Measurements from ENCODE around the gene SASH1.
"Not testable (repeated sequence)": the region's sequence is repeated elsewhere in the genome, so short reads cannot be mapped to it uniquely, and the experiment has no call there.

The SASH1 gene

GRCh38 chr6:148348778-148349177 is 6.1 kb downstream of the SASH1 start:
- H3K4me1 ChIP-seq (ENCODE audit: insufficient read depth, low read length) = no peaks in the 10 kb centered on the region
- ATAC-seq (ENCODE audit: insufficient read depth, low read depth) (no peak), DNase-seq (no peak)
- H3K27ac ChIP-seq (ENCODE audit: low read length) = no peak overlapping the region
- no peaks in the 10 kb centered on the region for H3K79me2 ChIP-seq (ENCODE audit: insufficient read depth, low read length)
- no peaks in the 10 kb centered on the region for H3K9me3 ChIP-seq (ENCODE audit: insufficient read depth, low read length, severe bottlenecking)
- no peaks in the 10 kb centered on the region for H3K36me3 ChIP-seq (ENCODE audit: insufficient read depth, low read length)
- no peak overlapping the region for H3K9ac ChIP-seq (ENCODE audit: low read depth, low read length)
- TF ChIP-seq CTCF (IDR thresholded peaks at IDR 0.05; ENCODE audit: borderline replicate concordance, extremely low read depth, low read length, poor library complexity, severe bottlenecking) (no peak), EZH2 (IDR thresholded peaks at IDR 0.05; ENCODE audit: borderline replicate concordance, low read depth, low read length, severe bottlenecking) (no peak)
- no peak overlapping the region for H2AFZ ChIP-seq (ENCODE audit: low read depth, low read length)
- H3K27me3 ChIP-seq (ENCODE audit: insufficient read depth, low read length, poor library complexity) = no peaks in the 10 kb centered on the region
- H4K20me1 ChIP-seq (ENCODE audit: insufficient read depth, low read length) = no peaks in the 10 kb centered on the region
- H3K4me2 ChIP-seq (ENCODE audit: insufficient read depth, low read length) = no peak overlapping the region
- H3K4me3 ChIP-seq (ENCODE audit: low read depth in 1 of 2, low read length in 2 of 2) = no peak overlapping the region

GRCh38 chr6:148349466-148349865 is 6.8 kb downstream of the SASH1 start:
- H3K4me1 ChIP-seq (ENCODE audit: insufficient read depth, low read length) = no peaks in the 10 kb centered on the region
- H3K4me2 ChIP-seq (ENCODE audit: insufficient read depth, low read length) = no peak overlapping the region
- H3K27ac ChIP-seq (ENCODE audit: low read length) = no peak overlapping the region
- no peaks in the 10 kb centered on the region for H3K9me3 ChIP-seq (ENCODE audit: insufficient read depth, low read length, severe bottlenecking)
- DNase-seq (no peak), ATAC-seq (ENCODE audit: insufficient read depth, low read depth) (no peak)
- H4K20me1 ChIP-seq (ENCODE audit: insufficient read depth, low read length) = no peaks in the 10 kb centered on the region
- no peaks in the 10 kb centered on the region for H3K27me3 ChIP-seq (ENCODE audit: insufficient read depth, low read length, poor library complexity)
- H3K4me3 ChIP-seq (ENCODE audit: low read depth in 1 of 2, low read length in 2 of 2) = no peak overlapping the region
- H3K36me3 ChIP-seq (ENCODE audit: insufficient read depth, low read length) = no peaks in the 10 kb centered on the region
- H2AFZ ChIP-seq (ENCODE audit: low read depth, low read length) = no peak overlapping the region
- no peaks in the 10 kb centered on the region for H3K79me2 ChIP-seq (ENCODE audit: insufficient read depth, low read length)
- H3K9ac ChIP-seq (ENCODE audit: low read depth, low read length) = no peak overlapping the region
- no peak for TF ChIP-seq CTCF (IDR thresholded peaks at IDR 0.05; ENCODE audit: borderline replicate concordance, extremely low read depth, low read length, poor library complexity, severe bottlenecking)
- TF ChIP-seq EZH2 (IDR thresholded peaks at IDR 0.05; ENCODE audit: borderline replicate concordance, low read depth, low read length, severe bottlenecking) = no peak

GRCh38 chr6:148351309-148351708 is 8.7 kb downstream of the SASH1 start:
- H3K4me1 ChIP-seq (ENCODE audit: insufficient read depth, low read length) = no peaks in the 10 kb centered on the region
- ATAC-seq (ENCODE audit: insufficient read depth, low read depth) (no peak), DNase-seq (no peak)
- H3K4me3 ChIP-seq (ENCODE audit: low read depth in 1 of 2, low read length in 2 of 2) = no peak overlapping the region
- no peaks in the 10 kb centered on the region for H4K20me1 ChIP-seq (ENCODE audit: insufficient read depth, low read length)
- no peaks in the 10 kb centered on the region for H3K36me3 ChIP-seq (ENCODE audit: insufficient read depth, low read length)
- H3K79me2 ChIP-seq (ENCODE audit: insufficient read depth, low read length) = no peaks in the 10 kb centered on the region
- TF ChIP-seq CTCF (IDR thresholded peaks at IDR 0.05; ENCODE audit: borderline replicate concordance, extremely low read depth, low read length, poor library complexity, severe bottlenecking) (no peak), EZH2 (IDR thresholded peaks at IDR 0.05; ENCODE audit: borderline replicate concordance, low read depth, low read length, severe bottlenecking) (no peak)
- no peak overlapping the region for H2AFZ ChIP-seq (ENCODE audit: low read depth, low read length)
- H3K9me3 ChIP-seq (ENCODE audit: insufficient read depth, low read length, severe bottlenecking) = no peaks in the 10 kb centered on the region
- H3K4me2 ChIP-seq (ENCODE audit: insufficient read depth, low read length) = no peak overlapping the region
- no peaks in the 10 kb centered on the region for H3K27me3 ChIP-seq (ENCODE audit: insufficient read depth, low read length, poor library complexity)
- no peak overlapping the region for H3K27ac ChIP-seq (ENCODE audit: low read length)
- H3K9ac ChIP-seq (ENCODE audit: low read depth, low read length) = no peak overlapping the region

GRCh38 chr6:148352421-148352820 is 9.8 kb downstream of the SASH1 start:
- not testable (repeated sequence) for H3K79me2 ChIP-seq (ENCODE audit: insufficient read depth, low read length); H3K36me3 ChIP-seq (ENCODE audit: insufficient read depth, low read length); ATAC-seq (ENCODE audit: insufficient read depth, low read depth); H3K4me3 ChIP-seq (ENCODE audit: low read depth in 1 of 2, low read length in 2 of 2); H3K9ac ChIP-seq (ENCODE audit: low read depth, low read length); H3K4me1 ChIP-seq (ENCODE audit: insufficient read depth, low read length); DNase-seq; H4K20me1 ChIP-seq (ENCODE audit: insufficient read depth, low read length); H2AFZ ChIP-seq (ENCODE audit: low read depth, low read length); H3K4me2 ChIP-seq (ENCODE audit: insufficient read depth, low read length); H3K27ac ChIP-seq (ENCODE audit: low read length); H3K27me3 ChIP-seq (ENCODE audit: insufficient read depth, low read length, poor library complexity); H3K9me3 ChIP-seq (ENCODE audit: insufficient read depth, low read length, severe bottlenecking)
